Stimulated activated CD8-positive, alpha-beta memory T cell treated with anti-CD3 and anti-CD28 coated beads, Interleukin-7, amount 100 ng/mL, for 24 hours (primary cell): ENCODE results near the gene TRIM7.

Experiments
- DNase-seq: peaks from one replicate; pipeline ENCODE4 v3.0.0-alpha.2; 2020; ENCODE audit warnings: low read depth

Gene TRIM7

GRCh38 chr5:181204826-181205760 is at the start of gene TRIM7:
Gene TRIM7 (minus strand): TSS chr5:181205196. CDS start chr5:181205110, 86 bp downstream.
- DNase-seq = no peak

GRCh38 chr5:181248277-181248676 is 43.3 kb upstream of the TRIM7 start:
- DNase-seq = no peak

- no peak for DNase-seq
Observed at GRCh38 chr5:181246276-181247049, 41.5 kb upstream of the TRIM7 start.

GRCh38 chr5:181245427-181246275 is 40.7 kb upstream of the TRIM7 start:
- DNase-seq = no peak

GRCh38 chr5:181243564-181244343 is 38.8 kb upstream of the TRIM7 start, which contains the start of gene RACK1:
Gene RACK1 (minus strand): TSS chr5:181243906. CDS start chr5:181243800, 106 bp downstream.
- DNase-seq = peak; percentile 81

GRCh38 chr5:181243018-181243563 is 38.1 kb upstream of the TRIM7 start:
- no peak for DNase-seq

GRCh38 chr5:181242031-181242451 is 37.0 kb upstream of the TRIM7 start:
- no peak for DNase-seq

GRCh38 chr5:181241393-181241975 is 36.5 kb upstream of the TRIM7 start:
- no peak for DNase-seq

- no peak for DNase-seq
Observed at GRCh38 chr5:181239062-181239663, 34.2 kb upstream of the TRIM7 start.

GRCh38 chr5:181237729-181238385 is 32.9 kb upstream of the TRIM7 start:
- no peak for DNase-seq

- no peak for DNase-seq
Observed at GRCh38 chr5:181236954-181237641, 32.1 kb upstream of the TRIM7 start.

- DNase-seq = no peak
Observed at GRCh38 chr5:181236471-181236870, 31.5 kb upstream of the TRIM7 start.

- no peak for DNase-seq
Observed at GRCh38 chr5:181235689-181236366, 30.8 kb upstream of the TRIM7 start.

- no peak for DNase-seq
Observed at GRCh38 chr5:181235323-181235688, 30.3 kb upstream of the TRIM7 start.

- no peak for DNase-seq
Observed at GRCh38 chr5:181234455-181235306, 29.7 kb upstream of the TRIM7 start.

GRCh38 chr5:181233801-181234454 is 28.9 kb upstream of the TRIM7 start:
- no peak for DNase-seq
